SK-MEL-5 (cell line): ENCODE data around the gene KIF2A. TPM values are rescaled to one million over a fixed set of nuclear protein-coding genes. Genes with fewer than 3 reads are reported as not detected.

ENCODE experiments used
- DNase-seq: peaks from one replicate; pipeline ENCODE4 v3.0.0-alpha.2; 2016; ENCODE audit warnings: low read depth, low spot score
- in situ Hi-C: cut with HindIII; loops from 2 replicates; pipeline ENCODE4 v1.10.0; 2016; ENCODE audit warnings: low sequenced_read_pairs, high pct_unique_total_duplicates, low pct_unique_long_range_greater_than_20kb
- total RNA-seq: library from RNA; depleted of rRNA; stranded (reverse); fragments of >200 nt; shearing (Covaris generic); gene quantifications from 2 replicates; pipeline ENCODE4 v1.2.3, GENCODE V29; 2014

Gene KIF2A
- total RNA-seq, 1 experiment from 2014 or later: 44.1 TPM

GRCh38 chr5:62343428-62343827 is 37.4 kb downstream of the KIF2A start:
- in situ Hi-C loops: no loop called here
- DNase-seq: no peak

DNA sequence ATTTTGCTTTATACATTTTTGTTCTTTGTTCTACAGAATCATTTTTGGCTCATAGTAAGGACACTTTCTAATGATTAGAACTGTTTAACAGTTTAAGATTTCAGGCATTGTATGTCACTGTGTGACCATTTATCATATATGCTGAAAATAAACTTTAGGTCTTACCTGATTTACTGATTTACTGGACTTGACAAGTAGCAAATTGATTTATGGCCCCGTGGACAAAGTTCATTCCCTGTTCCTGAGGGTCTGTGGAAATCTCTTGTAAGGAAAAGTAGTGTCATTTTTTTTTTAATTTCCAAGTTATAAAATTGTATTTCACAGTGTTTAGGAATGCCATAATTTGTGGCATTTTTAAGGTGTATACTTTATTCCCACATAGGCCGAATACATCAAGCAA is 40.7 kb downstream of the KIF2A start:
- in situ Hi-C loops: no loop called here
- DNase-seq: no peak

DNA sequence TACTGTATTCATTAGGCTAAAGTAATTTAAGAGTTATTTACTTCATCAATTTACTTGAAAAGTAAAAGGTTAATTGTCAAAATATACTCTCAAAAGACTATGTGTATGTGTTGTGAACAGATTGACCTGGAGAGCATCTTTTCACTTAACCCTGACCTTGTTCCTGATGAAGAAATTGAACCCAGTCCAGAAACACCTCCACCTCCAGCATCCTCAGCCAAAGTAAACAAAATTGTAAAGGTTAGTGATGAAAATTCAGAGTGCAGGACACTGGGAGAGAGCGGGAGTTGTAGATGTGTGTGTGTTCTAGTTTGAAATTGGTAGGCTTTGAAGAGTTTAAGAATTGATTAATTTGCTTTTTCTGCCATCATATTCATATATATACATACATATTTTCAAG is 41.9 kb downstream of the KIF2A start:
- in situ Hi-C loops: no loop called here
- DNase-seq: no peak

DNA sequence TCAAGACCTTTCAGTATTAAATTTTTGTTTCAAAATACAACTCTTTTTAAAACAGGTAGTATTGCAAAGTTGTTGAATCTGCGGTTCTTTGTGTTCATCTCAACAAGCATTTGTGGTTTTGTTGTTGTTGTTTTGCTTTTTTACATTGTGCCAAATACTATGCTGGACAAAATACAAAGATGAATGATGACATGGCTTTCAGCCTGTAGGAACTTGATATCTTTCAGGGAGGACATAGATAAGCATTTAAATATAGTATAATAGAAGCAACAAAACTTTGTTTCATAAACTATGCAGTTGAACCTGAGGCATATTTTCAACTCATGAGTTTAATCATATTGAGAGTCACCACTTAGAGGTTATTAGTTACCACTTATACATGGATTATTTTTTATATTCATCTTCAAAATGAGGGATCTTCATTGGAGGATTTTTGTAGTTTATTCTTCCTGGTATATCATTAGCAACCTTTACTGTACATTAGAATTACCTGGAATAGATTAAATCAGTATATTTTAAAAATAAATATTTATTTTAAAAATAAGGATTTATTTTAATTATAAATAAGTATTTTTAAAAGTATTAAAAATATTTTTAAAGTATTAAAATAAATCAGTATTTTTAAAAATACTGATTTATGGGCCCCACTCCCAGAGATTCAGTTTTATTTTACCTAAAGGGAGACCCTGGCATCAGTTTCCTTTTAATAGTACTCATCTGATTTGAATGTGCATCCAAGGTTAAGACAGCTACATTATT is 42.9 kb downstream of the KIF2A start:
- no peak for DNase-seq
- in situ Hi-C loops: no loop called here

DNA sequence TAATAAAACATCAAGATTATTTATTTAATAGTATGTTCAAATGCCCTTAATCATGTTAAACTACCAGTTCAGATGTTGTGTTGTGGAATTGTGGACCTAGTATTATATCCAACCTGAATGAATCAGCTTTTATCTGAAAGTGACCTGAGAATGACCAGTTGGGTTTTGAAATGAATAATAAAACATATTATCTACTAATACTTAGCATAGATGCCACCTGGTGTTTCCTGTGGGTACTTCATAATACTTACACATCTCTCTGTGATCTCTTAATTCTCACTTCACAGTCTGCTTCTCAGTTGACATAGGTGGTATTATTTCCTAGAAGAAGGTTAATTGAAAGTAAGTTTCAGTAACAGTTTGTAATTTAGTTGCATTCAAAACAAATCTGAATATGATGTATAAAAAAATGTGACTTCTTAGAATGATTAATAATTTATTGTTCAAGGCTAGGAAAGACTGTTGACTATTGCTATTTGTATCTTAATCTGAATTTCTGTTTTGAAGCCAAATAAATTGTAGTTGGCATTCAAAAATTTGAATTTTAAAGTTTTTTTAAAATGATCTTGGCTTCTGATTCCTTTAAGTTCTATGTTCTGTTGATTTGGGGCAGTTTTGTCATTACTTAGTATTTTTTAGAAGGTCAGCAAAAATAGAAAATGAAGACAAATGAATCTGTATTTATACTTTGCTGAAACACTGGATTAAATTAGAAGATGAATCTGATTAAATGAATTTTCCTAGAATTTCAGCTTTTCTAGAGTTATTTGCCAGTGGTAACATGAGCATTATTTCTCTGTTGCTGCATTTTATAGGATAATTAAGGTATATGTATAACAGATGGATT is 48.2 kb downstream of the KIF2A start:
- peak; percentile 72 for DNase-seq
- in situ Hi-C loops: no loop called here

DNA sequence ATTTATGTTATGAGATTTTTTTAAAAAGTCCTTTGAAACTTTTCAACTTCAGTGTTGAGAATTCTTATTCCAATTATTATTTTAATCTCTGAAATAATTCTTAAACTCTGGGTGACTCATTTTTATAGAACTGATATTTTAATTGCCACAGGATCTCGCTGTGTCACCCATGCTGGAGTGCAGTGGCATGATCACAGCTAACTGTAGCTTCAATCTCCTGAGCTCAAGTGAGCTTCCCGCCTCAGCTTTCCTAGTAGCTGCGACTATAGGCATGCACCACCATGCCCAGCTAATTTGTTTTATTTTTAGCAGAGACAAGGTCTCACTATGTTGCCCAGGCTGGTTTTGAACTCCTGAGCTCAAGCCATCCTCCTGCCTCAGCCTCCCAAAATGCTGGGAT is 56.7 kb downstream of the KIF2A start:
- in situ Hi-C loops: no loop called here
- no peak for DNase-seq

DNA sequence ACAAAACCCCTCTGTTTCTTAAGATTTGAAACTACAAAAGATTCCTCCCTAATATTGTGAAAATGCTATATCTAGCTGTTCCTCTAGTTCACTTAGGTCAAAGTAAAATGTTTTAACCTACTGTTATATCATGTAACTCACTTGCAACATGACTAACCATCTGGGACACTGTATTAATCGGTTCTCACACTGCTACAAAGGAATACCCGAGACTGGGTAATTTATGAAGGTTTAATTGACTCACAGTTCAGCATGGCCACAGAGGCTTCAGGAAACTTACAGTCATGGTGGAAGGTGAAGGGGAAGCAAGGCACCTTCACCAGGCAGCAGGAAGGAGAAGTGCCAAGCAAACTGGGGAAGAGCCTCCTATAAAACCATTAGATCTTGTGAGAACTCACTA is 63.0 kb downstream of the KIF2A start:
- in situ Hi-C loops: no loop called here
- DNase-seq: no peak

DNA sequence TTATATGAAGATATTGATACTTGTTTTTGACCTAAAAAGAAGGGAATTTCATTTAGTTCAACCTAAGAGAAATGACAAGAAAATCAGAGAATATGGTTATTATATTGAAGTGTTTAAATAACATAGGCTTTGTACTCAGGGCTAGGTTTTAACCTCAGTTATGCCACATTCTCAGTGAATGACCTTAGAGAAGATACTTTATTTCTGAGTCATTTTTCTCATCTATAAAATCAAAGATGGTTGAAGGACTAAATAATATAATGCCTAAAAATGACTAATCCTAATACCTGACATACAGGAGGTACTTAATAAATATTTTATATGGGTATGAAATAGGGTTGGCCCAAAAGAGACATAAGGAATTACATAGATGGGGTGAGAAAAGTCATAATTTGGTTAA is 65.4 kb downstream of the KIF2A start:
- in situ Hi-C loops: no loop called here
- no peak for DNase-seq

- in situ Hi-C loops: no loop called here
- DNase-seq: no peak
Measured at GRCh38 chr5:62372600-62372999, 66.6 kb downstream of the KIF2A start.

DNA sequence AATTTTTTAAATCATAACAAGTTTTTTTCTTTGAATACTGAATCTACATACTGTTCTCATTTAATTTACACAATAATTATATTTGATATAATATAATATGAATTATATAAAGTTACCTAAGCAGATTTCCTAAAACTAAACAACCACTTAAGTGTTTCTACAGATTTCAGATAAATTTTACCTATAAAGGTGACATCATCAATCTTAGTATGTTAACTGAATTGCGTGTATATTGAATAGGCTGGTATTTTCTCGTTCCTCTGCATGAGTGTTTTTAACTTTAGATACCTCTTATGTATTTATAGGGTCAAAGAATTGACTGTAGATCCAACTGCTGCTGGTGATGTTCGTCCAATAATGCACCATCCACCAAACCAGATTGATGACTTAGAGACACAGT is 67.4 kb downstream of the KIF2A start:
- in situ Hi-C loops: no loop called here
- DNase-seq: no peak

DNA sequence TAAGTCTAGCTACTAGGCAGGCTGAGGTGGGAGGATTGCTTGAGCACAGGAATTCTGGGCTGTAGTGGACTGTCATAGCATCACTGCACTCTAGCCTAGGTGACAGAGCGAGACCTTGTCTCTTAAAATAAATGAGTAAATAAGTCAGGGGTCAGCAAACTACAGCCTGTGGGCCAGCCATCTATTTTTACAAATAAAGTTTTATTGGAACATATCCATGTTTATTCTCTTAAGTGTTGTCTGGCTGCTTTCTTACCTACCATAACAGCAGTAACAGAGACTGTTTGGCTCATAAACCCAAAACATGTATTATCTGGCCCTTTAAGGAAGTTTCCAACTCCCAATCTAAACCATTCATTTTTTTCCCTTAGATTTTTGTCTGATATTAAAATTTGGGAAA is 68.1 kb downstream of the KIF2A start:
- in situ Hi-C loops: no loop called here
- no peak for DNase-seq

DNA sequence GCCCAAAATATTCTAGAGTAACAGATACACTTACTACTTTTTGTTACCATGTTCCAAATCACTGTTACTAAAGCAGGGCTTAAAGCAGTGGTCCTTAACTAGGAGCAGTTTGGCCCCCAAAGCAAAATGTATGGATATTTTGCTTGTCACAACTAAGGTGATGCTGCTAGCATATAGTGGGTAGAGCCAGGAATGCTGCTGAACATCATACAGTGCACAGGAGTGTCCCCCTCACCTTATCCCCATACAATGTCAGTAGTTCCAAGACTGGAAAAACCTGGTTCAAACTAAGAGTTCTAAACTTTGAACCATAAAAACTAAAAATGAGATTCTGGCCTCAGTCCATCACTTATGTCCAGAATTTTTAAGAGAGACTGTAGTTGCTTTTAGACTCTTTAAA is 69.6 kb downstream of the KIF2A start:
- in situ Hi-C loops: no loop called here
- no peak for DNase-seq

DNA sequence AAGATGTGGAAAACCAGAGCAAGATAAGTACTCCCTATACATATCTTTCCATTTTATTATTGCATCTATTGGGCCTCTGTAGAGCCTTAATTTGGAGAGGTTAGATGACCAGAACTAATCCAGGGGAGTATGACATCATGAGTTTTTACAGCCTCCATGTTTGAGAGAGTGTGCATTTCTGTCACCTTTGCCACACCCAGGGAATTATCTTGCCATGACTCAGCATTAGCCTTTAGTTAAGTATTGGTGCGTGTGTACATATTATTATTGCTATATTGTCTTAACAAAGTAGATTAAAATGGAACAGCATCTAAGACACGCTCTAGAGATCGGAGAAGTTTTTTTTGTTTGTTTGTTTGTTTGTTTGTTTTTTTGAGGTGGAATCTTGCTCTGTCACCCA is 70.1 kb downstream of the KIF2A start:
- in situ Hi-C loops: no loop called here
- no peak for DNase-seq

DNA sequence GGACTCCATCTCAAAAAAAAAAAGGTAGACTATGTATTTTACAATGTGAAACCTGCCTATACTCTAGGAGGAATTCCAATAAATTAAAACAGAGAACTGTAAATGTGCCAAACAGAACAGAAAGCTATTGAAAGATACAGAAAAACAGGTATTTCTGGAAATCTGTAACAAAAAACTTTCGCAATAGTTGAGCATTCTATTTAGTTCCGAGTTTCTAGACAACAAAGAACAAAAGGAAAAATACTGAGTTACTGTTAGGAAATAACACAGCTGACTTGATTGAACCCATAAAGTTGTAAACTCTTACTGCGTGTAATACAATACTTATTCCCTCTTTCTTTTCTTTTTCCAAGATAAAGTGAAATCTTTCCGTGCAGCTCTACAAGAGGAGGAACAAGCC is 79.1 kb downstream of the KIF2A start:
- DNase-seq: no peak
- in situ Hi-C loops: no loop called here

DNA sequence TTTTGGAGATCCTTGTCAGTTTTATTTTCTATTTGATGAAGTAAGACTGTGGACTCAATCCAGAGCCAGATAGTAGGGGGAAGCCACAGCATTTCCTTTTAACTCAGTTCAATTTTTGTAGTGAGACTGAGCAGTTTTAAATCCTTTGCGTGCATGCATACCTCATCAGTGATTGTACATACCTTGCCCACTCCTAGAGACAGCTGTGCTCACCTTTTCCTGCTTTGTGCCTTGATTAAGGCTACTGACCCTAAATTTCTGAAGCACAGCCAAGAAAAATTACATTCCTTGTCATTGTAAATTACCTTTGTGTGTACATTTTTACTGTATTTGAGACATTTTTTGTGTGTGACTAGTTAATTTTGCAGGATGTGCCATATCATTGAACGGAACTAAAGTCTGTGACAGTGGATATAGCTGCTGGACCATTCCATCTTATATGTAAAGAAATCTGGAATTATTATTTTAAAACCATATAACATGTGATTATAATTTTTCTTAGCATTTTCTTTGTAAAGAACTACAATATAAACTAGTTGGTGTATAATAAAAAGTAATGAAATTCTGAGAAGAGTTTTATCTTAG is 79.9 kb downstream of the KIF2A start:
- DNase-seq: no peak
- in situ Hi-C loops: no loop called here

DNA sequence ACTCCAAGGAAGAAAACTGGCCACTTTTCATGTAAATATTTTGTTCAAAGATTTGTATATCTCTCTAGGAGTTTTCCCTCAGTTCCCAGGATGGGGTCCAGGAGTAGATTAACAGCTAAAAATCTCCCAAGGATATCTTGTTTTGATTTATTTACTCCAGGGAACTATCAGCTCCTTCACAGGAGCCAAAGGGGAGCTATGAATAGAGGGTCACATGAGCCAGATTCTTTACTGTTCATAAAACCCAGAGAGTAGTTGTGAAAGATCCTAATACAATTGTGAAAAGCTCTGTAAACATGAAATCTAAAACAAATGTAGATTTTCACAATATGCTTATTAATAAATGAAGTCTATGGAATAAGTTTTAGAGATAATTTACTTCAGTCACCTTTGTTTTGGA is 80.8 kb downstream of the KIF2A start:
- DNase-seq: peak; percentile 61
- in situ Hi-C loops: no loop called here

GRCh38 chr5:62395210-62395950 is 89.4 kb downstream of the KIF2A start:
- in situ Hi-C loops: no loop called here
- no peak for DNase-seq
